Measurements from ENCODE around the gene STMN1.

DNA sequence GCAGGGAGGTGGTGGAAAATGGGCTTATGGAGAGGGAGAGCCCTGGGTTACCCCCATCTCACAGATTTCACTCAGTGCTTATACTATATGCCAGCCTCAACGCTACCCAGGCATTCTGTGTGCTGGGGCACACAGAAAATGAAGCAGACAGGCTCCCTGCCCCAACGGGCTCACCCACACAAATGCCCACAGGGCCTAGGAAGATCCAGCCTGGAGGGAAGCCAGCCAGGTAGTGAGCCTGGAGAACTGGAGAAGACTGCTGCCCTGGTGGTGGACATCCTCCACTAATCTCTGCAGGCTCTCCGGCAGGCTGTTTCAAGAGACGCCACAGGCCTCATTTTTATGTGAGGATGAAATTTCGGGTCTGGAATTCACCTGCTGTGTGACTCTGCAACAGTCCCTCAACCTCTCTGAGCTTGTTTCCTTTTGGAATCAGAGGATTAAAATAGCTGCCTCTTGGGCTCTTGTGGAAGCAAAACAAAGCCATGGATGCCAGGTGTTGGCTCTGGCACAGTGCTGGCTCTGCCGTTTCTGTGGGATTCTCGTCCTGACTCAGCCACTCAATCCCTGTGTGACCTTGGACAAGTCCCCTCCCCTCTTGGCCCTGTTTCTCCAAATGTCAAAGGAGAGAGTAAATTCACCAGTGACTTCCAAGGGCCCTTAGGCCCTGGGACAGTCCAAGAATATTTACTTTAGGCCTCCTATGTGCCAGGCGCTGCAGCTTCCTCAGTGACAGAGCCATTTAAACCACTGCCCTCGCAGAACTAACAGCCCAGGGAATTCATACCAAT, 34.3 kb downstream of the STMN1 start:
- TF ChIP-seq ZNF644 (tag; IDR thresholded peaks at IDR 0.05; ENCODE audit: low read depth) (no peak), ZNF24 (IDR thresholded peaks at IDR 0.05) (no peak), KLF10 (CRISPR knock-in tag; IDR thresholded peaks at IDR 0.05) (no peak), HMG20A (CRISPR knock-in tag; conservative IDR thresholded peaks at IDR 0.05) (no peak), MITF (IDR thresholded peaks at IDR 0.05) (no peak), EZH2 (IDR thresholded peaks at IDR 0.05; ENCODE audit: borderline replicate concordance, low read depth, low read length) (no peak), POLR2AphosphoS2 (IDR thresholded peaks at IDR 0.05; ENCODE audit: low read length) (no peak), RBFOX2 (IDR thresholded peaks at IDR 0.05; ENCODE audit: low read depth, low read length) (no peak), CEBPB (tag; IDR thresholded peaks at IDR 0.05) (no peak)
- TF ChIP-seq, protein P1, sequence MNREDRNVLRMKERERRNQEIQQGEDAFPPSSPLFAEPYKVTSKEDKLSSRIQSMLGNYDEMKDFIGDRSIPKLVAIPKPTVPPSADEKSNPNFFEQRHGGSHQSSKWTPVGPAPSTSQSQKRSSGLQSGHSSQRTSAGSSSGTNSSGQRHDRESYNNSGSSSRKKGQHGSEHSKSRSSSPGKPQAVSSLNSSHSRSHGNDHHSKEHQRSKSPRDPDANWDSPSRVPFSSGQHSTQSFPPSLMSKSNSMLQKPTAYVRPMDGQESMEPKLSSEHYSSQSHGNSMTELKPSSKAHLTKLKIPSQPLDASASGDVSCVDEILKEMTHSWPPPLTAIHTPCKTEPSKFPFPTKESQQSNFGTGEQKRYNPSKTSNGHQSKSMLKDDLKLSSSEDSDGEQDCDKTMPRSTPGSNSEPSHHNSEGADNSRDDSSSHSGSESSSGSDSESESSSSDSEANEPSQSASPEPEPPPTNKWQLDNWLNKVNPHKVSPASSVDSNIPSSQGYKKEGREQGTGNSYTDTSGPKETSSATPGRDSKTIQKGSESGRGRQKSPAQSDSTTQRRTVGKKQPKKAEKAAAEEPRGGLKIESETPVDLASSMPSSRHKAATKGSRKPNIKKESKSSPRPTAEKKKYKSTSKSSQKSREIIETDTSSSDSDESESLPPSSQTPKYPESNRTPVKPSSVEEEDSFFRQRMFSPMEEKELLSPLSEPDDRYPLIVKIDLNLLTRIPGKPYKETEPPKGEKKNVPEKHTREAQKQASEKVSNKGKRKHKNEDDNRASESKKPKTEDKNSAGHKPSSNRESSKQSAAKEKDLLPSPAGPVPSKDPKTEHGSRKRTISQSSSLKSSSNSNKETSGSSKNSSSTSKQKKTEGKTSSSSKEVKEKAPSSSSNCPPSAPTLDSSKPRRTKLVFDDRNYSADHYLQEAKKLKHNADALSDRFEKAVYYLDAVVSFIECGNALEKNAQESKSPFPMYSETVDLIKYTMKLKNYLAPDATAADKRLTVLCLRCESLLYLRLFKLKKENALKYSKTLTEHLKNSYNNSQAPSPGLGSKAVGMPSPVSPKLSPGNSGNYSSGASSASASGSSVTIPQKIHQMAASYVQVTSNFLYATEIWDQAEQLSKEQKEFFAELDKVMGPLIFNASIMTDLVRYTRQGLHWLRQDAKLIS (CRISPR knock-in tag; IDR thresholded peaks at IDR 0.05): no peak
